T-helper 1 cell treated with Interleukin-12 subunit alpha and Interleukin-12 subunit beta and Interleukin-4 antibody, amounts not matched to agents 30 μg/mL and 1 μg/mL, for 36 hours (primary cell): ENCODE data around the gene FHIP2A.

Source experiments
- H3K27ac Mint-ChIP-seq: one replicate; pipeline ENCODE4 v1.8.0; 2021; ENCODE audit warnings: mild to moderate bottlenecking, mixed read lengths
- H3K27me3 Mint-ChIP-seq: one replicate; pipeline ENCODE4 v1.8.0; 2021; ENCODE audit warnings: low read depth, mixed read lengths
- H3K36me3 Mint-ChIP-seq: one replicate; pipeline ENCODE4 v1.8.0; 2021; ENCODE audit warnings: low read depth, mixed read lengths
- H3K4me1 Mint-ChIP-seq: one replicate; pipeline ENCODE4 v1.8.0; 2021; ENCODE audit warnings: low read depth, mixed read lengths
- H3K4me3 Mint-ChIP-seq: one replicate; pipeline ENCODE4 v1.8.0; 2021; ENCODE audit warnings: mild to moderate bottlenecking, moderate library complexity, mixed read lengths
- H3K9me3 Mint-ChIP-seq: one replicate; pipeline ENCODE4 v1.8.0; 2021; ENCODE audit warnings: mixed read lengths

Gene FHIP2A

DNA sequence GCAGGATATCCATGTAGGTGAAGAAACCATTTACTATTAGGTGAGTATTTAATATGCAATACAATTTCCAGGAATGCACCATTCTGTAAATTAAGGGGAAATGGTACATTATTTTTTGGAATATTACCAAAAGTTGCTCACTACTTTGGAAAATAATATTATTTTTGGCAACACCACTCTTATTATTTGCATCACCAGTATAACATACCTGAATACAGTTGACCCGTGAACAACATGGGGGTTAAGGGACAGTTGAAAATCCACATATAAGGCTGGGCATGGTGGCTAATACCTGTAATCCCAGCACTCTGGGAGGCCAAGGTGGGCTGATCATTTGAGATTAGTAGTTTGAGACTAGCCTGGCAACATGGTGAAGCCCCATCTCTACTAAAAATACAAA, 21.2 kb upstream of the FHIP2A start:
- Mint-ChIP-seq H3K27me3 (no peaks in the 10 kb centered on the region), H3K4me3 (peak overlapping the region; percentile 76), H3K36me3 (peaks cover 20% of the 10 kb centered on the region), H3K4me1 (peaks cover 40% of the 10 kb centered on the region), H3K27ac (peak overlapping the region; percentile 89), H3K9me3 (peaks cover 20% of the 10 kb centered on the region)

GRCh38 chr10:114801411-114801813, 20.2 kb upstream of the FHIP2A start:
- H3K4me3 Mint-ChIP-seq: peak overlapping the region; percentile 76
- peaks cover 20% of the 10 kb centered on the region for H3K36me3 Mint-ChIP-seq
- H3K27me3 Mint-ChIP-seq: no peaks in the 10 kb centered on the region
- peak overlapping the region; percentile 89 for H3K27ac Mint-ChIP-seq
- peaks cover 40% of the 10 kb centered on the region for H3K4me1 Mint-ChIP-seq
- peaks cover 20% of the 10 kb centered on the region for H3K9me3 Mint-ChIP-seq

GRCh38 chr10:114802177-114802576, 19.4 kb upstream of the FHIP2A start:
- Mint-ChIP-seq H3K27ac (peak overlapping the region; percentile 89), H3K9me3 (peaks cover 14% of the 10 kb centered on the region), H3K4me3 (peak overlapping the region; percentile 56)

GRCh38 chr10:114806562-114807391, 14.8 kb upstream of the FHIP2A start:
- H3K36me3 Mint-ChIP-seq: peaks cover 3% of the 10 kb centered on the region
- no peak overlapping the region for H3K4me3 Mint-ChIP-seq
- H3K4me1 Mint-ChIP-seq: peaks cover 28% of the 10 kb centered on the region
- H3K9me3 Mint-ChIP-seq: peaks cover 9% of the 10 kb centered on the region
- H3K27ac Mint-ChIP-seq: no peak overlapping the region
- H3K27me3 Mint-ChIP-seq: no peaks in the 10 kb centered on the region

More at GRCh38 chr10:114802177-114802576, 19.4 kb upstream of the FHIP2A start:
- H3K4me1 Mint-ChIP-seq: peaks cover 35% of the 10 kb centered on the region
- H3K27me3 Mint-ChIP-seq: no peaks in the 10 kb centered on the region
- H3K36me3 Mint-ChIP-seq: peaks cover 13% of the 10 kb centered on the region

DNA sequence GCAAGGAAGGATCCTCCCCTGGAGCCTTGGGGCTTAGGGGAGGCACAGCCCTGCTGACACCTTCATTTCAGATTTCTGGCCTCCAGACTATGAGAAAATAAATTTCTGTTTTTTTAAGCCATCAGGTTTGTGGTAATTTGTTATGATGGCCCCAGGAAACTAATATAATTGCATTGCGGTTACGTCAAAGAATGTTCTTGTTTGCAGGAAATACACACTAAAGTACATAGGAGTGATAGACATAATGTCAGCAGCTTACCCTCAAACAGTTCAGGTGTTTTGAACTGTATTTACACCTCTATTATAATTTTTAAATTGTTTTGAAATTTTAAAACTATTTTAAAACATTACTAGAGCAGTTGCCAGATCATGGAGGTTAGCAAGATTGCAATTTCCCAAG, 12.6 kb upstream of the FHIP2A start:
- H3K4me3 Mint-ChIP-seq: no peak overlapping the region
- H3K36me3 Mint-ChIP-seq: peaks cover 1% of the 10 kb centered on the region

DNA sequence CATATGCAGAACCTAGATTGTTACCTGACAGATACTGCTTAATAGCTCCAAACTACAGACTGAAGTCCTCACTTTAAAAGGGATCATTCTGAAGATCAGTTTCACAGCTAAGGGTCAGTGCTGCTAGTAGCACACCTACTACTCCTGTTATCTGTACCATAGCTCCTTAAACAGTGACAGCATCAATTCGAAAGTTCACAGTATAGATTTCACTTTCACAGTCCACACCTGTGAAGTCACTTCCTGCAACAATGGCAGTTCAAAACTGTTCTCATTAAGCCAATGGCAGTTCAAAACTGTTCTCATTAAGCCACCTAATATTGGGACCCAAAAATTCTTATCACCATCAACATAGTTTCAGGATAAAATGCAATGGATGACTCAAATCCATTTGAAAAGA, 10.7 kb upstream of the FHIP2A start:
- H3K27me3 Mint-ChIP-seq: peaks cover 4% of the 10 kb centered on the region
- H3K36me3 Mint-ChIP-seq: peaks cover 1% of the 10 kb centered on the region
- peak overlapping the region; percentile 16 for H3K4me3 Mint-ChIP-seq
- H3K9me3 Mint-ChIP-seq: peaks cover 5% of the 10 kb centered on the region
- peak overlapping the region; percentile 80 for H3K27ac Mint-ChIP-seq
- H3K4me1 Mint-ChIP-seq: peaks cover 20% of the 10 kb centered on the region

More for the DNA sequence above, 12.6 kb upstream of the FHIP2A start:
- no peak overlapping the region for H3K27ac Mint-ChIP-seq
- no peaks in the 10 kb centered on the region for H3K27me3 Mint-ChIP-seq
- peaks cover 5% of the 10 kb centered on the region for H3K9me3 Mint-ChIP-seq
- peaks cover 20% of the 10 kb centered on the region for H3K4me1 Mint-ChIP-seq

- peaks cover 5% of the 10 kb centered on the region for H3K9me3 Mint-ChIP-seq
- H3K4me1 Mint-ChIP-seq: peaks cover 20% of the 10 kb centered on the region
- peaks cover 1% of the 10 kb centered on the region for H3K36me3 Mint-ChIP-seq
- H3K4me3 Mint-ChIP-seq: no peak overlapping the region
- peaks cover 4% of the 10 kb centered on the region for H3K27me3 Mint-ChIP-seq
- H3K27ac Mint-ChIP-seq: no peak overlapping the region
These were observed 9.7 kb upstream of the FHIP2A start for GRCh38 chr10:114811862-114812261.

DNA sequence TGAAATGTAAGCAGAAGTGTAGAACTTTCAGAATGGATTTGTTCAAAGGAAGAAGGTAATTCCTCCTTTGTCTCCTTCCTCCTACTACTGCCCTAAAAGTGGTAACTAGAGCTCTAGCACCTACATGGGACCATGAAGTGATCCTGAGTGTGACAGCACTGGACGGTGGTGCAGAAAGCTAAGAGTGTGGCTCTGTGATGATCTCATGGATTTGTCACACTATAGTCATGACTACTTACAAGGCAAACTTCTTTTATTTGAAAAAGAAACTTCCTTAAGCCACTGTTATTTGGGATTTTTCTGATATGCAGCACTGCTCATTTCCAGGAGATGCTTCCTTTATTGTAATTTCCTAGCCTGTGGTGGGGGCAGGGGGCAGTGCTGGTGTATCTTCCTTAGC, 5.8 kb upstream of the FHIP2A start:
- H3K4me3 Mint-ChIP-seq: no peak overlapping the region
- peaks cover 1% of the 10 kb centered on the region for H3K36me3 Mint-ChIP-seq
- peaks cover 20% of the 10 kb centered on the region for H3K4me1 Mint-ChIP-seq
- peaks cover 24% of the 10 kb centered on the region for H3K27me3 Mint-ChIP-seq
- H3K27ac Mint-ChIP-seq: no peak overlapping the region
- H3K9me3 Mint-ChIP-seq: peaks cover 5% of the 10 kb centered on the region

DNA sequence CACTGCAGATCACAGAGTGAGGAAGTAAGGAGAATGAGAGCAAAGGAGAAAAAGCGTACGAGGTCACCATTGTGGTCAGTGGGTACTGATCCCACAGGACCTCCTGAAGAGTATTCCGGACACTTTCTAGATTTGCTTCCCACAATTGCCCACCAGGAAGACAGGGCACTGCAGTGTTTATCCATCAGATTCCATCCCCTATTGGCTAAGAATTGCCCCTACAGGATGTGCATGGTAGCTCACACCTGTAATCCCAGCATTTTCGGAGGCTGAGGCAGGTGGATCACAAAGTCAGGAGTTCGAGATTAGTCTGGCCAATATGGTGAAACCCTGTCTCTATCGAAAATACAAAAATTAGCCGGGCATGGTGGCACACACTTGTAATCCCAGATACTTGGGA, 5.3 kb upstream of the FHIP2A start:
- Mint-ChIP-seq H3K4me3 (no peak overlapping the region), H3K27ac (no peak overlapping the region), H3K27me3 (peaks cover 24% of the 10 kb centered on the region), H3K4me1 (peaks cover 15% of the 10 kb centered on the region), H3K9me3 (peaks cover 2% of the 10 kb centered on the region), H3K36me3 (peaks cover under 1% of the 10 kb centered on the region)

GRCh38 chr10:114819322-114819721, 2.3 kb upstream of the FHIP2A start:
- Mint-ChIP-seq H3K27me3 (peaks cover 24% of the 10 kb centered on the region), H3K9me3 (no peaks in the 10 kb centered on the region), H3K27ac (no peak overlapping the region), H3K4me1 (peaks cover 15% of the 10 kb centered on the region), H3K36me3 (peaks cover 7% of the 10 kb centered on the region), H3K4me3 (no peak overlapping the region)

DNA sequence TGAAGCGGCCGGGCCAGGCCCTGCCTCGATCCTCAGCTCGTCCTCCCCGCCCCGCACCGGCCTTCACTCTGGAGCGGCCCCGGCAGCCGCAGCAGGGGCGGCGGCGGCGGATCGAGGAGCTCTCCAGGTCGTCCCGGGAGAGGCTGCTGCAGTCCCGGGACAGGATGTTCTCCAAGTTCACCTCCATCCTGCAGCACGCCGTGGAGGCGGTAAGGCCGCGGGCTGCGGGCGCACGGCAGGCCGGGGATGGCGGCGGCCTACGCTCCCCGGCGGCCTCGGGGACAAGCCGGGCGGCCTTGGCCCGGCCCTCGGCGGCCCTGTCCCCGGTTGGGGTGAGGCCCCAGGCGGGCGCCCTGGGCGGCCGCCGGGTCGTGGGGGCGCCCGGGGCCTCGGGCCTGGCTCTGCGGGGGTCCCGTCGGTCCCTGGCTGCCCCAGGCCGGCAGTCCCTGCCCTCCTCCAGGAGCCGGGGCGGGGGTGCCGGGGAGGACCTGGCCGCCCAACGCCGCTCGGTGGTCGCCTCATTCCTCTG, 399 bp downstream of the FHIP2A start:
- Mint-ChIP-seq H3K27ac (peak overlapping the region; percentile 88), H3K4me1 (peaks cover 33% of the 10 kb centered on the region), H3K4me3 (peak overlapping the region; percentile 86), H3K27me3 (peaks cover 19% of the 10 kb centered on the region), H3K36me3 (peaks cover 17% of the 10 kb centered on the region), H3K9me3 (no peaks in the 10 kb centered on the region)

- H3K4me3 Mint-ChIP-seq: peak overlapping the region; percentile 86
- H3K27me3 Mint-ChIP-seq: peaks cover 16% of the 10 kb centered on the region
- peak overlapping the region; percentile 88 for H3K27ac Mint-ChIP-seq
- no peaks in the 10 kb centered on the region for H3K9me3 Mint-ChIP-seq
- peaks cover 21% of the 10 kb centered on the region for H3K36me3 Mint-ChIP-seq
- H3K4me1 Mint-ChIP-seq: peaks cover 35% of the 10 kb centered on the region
These were observed 980 bp downstream of the FHIP2A start for GRCh38 chr10:114822444-114823076.

GRCh38 chr10:114823077-114823463, 1.5 kb downstream of the FHIP2A start:
- Mint-ChIP-seq H3K36me3 (peaks cover 21% of the 10 kb centered on the region), H3K27ac (peak overlapping the region; percentile 88), H3K9me3 (no peaks in the 10 kb centered on the region), H3K4me3 (peak overlapping the region; percentile 86), H3K27me3 (peaks cover 11% of the 10 kb centered on the region), H3K4me1 (peaks cover 35% of the 10 kb centered on the region)

GRCh38 chr10:114824391-114824790, 2.8 kb downstream of the FHIP2A start:
- peak overlapping the region; percentile 56 for H3K4me3 Mint-ChIP-seq
- no peaks in the 10 kb centered on the region for H3K9me3 Mint-ChIP-seq
- H3K4me1 Mint-ChIP-seq: peaks cover 42% of the 10 kb centered on the region
- peaks cover 23% of the 10 kb centered on the region for H3K36me3 Mint-ChIP-seq
- H3K27ac Mint-ChIP-seq: peak overlapping the region; percentile 14
- H3K27me3 Mint-ChIP-seq: no peaks in the 10 kb centered on the region
